ENCODE results near the gene SCAPER.
"Not testable (repeated sequence)": the region's sequence is repeated elsewhere in the genome, so short reads cannot be mapped to it uniquely, and the experiment has no call there.

SCAPER gene

DNA sequence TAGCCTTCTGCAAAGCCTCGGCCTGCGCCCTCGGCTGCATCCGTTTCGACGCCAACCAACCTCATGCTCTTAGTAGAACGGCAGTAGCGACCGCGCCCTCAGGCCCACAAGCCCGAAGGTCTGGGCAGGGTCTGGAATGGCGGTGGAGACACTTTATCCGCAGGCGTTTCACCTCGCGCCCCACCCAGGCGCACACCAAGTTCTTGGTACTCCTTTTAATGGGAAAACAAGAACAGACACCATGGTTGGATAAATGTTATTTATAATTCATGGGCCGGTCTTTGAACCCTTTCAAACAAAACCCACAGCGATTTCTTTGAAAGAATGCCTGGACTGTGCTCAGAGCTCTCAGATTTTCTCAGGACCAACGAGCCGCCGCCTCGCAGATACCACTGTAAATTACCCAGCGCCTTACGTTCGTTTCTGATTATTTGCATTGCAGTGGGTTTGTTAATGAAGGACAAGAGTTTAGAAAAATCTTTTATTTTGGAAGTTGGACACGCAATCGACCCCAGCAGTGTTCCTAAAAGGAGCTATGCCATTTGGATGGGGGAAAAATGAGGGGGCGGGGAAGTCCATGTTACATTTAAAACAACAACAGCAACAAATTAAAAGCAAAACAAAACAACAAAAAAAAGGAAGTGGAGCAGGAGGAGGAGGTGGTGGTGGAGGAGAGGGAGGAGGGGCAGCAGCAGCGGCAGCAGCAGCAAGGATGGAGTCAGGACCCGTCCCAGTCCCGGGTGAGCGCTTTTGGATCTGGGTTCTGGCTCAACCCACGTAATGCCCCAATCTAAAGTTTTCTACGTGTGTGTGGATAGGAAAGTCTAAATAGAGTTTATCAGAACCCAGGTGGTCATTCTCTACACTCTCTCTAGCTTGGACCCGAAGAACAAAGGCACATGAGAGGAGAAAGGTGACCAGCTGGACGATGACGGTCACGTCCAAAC is 569.6 kb downstream of the SCAPER start:
- no peak for DNase-seq

DNA sequence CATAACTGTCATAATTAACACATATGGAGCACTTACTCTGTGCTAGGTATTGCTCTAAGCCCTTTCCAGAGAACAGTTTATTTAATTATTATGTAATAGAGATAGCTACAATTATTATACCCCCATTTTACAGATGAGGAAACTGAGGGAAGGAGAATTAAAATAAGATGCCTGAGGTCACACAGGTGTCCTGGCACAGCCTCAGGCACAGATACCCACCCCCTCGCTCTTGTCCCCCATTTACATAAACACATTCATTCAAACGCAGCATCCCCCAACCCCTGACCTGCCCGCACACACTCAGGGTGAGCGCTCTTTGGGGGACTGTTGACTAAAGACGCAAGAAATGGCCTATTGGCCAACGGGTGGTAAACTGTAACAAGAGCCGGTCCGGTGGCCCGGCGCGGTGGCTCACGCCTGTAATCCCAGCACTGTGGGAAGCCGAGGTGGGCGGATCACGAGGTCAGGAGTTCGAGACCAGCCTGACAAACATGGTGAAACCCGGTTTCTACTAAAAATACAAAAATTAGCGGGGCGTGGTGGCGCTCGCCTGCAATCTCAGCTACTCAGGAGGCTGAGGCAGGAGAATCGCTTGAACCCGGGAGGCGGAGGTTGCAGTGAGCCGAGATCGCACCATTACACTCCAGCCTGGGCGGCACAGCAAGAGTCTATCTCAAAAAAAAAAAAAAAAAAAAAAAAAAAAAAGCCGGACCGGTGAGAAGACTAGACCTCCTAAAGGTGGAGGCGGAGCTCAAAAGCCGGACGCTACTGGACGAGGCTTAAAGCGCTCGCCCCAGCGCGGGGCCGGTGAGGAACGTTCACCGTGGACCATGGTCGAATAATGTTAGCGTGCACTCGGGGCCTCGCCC is 570.5 kb downstream of the SCAPER start:
- DNase-seq: no peak

DNA sequence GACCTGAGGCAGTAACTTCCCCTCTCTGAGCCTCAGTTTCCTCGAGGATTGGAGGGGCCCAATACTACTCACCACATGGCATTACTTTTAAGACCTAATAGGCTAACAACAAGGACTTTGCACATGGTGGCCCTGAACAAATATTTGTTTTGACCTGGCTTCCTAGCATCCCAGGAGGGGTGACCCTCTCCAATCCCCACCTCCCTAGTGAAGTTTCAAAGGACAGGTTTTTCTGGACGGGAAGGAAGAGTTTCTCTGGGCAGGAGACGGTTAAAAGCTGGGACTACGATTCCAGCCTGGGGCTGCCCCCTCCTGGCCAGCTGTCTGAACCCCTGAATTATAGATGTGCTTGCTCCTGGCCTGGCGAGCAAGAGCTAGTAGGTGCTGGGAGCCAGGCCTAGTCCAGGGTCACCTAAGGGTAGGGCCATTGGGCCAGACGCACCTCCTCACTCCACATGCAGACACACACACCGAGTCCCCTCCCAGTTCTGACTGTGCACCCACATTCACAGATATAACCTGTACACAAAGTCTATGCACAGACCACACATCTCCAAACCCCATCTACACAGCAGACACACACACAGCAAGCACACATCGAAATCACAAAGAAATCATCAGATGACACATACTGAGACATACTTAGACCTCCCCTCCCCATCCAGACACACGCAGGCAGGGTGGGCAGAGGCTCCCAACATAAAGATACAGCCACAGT is 571.3 kb downstream of the SCAPER start:
- DNase-seq: no peak

DNA sequence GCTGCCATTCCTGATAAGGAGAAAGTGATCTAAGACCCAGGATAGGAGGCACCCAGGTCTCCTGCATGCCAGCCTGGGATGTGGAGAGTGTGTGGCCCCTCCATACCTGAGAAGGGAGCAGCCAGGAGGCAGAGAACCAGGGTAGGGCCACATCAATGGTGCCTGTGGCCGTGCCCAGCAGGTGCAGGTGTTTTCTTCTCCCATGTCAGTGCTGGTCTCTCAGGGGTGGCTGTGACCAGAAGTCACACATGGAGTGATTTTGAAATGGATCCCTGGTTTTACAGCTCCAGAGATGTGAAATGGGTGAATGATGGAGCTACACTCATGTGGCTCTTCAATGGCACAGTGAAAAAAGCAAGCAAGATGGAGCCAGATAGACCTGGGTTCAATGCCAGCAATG is 571.8 kb downstream of the SCAPER start:
- DNase-seq: no peak

DNA sequence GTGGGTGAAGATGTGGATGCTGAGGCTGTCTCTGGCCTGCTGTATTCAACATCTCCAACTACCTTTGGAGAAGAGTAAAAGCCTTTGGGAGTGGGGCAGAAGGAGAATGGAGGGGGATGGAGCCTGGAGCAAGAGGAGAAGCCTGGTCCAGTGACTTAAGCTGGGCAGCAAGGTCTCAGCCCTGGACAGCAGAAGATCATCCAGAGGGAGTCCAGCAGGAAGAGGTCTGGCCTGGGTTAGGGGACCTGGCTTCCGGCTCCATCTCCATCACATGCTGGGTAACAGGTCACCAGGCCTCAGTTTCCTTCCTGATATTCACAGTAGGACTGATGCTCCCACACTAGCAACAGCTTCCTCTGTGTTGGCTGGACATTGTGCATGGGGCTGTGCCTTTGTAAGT is 572.3 kb downstream of the SCAPER start:
- DNase-seq: no peak

DNA sequence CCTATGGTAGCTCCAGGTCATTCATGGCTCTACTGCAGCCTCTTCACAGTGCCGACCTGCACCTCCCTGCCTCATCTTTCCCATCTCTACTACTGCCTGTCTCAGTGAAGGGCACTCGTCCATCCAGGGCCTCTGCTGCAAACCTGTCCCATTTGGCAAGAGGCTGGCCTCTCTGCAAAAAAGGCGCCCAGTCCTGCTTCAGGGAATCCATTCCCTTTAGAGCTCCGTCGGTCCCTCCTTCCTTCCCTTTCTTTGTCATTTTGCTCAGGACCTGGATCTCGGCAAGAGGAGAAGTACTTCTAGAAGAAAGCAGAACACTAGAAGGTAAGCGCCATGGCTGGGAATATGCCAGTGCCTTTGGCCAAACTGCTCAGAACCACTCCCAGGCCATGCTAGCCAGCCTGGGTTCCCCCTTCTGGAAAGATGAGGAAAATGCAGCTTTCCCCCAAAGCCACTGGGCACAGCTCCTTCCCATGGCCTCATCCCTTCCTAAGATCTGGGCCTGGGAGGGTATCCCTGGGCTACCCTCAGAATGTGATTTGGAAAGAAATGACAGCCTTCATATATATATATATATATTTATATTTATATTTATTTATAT is 575.0 kb downstream of the SCAPER start:
- DNase-seq: peak; percentile 37

DNA sequence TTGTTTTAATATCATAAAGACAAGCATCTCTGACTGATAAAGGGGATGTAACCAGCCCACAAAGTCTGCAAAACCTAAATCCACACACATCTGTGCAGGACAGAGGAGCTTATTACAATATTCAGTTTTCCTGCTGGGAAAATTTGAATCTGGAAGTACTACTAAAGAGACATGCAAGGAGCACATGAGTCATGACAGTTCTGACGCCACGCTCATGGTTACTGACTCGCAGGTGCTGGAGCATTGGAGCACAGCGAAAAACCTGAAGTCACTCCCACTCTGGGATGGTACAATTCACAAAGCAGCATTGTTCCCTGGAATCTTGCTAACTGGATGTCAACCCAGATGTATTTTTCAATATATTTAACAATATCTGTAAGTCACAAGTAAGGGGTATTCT is 576.2 kb downstream of the SCAPER start:
- no peak for DNase-seq

DNA sequence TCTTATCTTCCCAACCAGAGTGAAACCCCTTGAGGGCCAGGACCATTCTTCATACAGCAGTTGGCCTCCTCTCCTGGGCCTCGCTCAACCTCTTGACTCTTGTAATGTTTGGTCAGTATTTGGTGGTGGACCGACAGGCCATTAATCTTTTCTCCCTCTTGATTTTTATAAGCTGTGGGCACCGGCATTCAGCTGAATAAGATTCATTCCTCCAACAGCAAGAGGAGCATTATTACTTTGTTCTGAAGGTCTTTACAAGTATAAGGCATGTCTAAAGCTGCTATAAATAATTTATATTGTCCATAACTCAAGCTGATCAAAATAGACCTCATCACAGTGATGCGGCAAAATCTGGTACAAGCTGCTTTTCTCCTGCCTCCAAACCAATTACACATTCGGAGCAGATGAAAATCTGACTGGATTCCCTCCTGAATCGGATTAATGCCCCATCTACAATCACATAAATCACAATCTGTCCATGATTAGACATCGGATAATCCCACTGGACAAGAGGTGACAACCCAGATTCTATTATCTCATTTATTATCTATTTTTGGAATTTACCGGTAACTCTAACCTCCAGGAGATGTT is 576.9 kb downstream of the SCAPER start:
- DNase-seq: no peak

DNA sequence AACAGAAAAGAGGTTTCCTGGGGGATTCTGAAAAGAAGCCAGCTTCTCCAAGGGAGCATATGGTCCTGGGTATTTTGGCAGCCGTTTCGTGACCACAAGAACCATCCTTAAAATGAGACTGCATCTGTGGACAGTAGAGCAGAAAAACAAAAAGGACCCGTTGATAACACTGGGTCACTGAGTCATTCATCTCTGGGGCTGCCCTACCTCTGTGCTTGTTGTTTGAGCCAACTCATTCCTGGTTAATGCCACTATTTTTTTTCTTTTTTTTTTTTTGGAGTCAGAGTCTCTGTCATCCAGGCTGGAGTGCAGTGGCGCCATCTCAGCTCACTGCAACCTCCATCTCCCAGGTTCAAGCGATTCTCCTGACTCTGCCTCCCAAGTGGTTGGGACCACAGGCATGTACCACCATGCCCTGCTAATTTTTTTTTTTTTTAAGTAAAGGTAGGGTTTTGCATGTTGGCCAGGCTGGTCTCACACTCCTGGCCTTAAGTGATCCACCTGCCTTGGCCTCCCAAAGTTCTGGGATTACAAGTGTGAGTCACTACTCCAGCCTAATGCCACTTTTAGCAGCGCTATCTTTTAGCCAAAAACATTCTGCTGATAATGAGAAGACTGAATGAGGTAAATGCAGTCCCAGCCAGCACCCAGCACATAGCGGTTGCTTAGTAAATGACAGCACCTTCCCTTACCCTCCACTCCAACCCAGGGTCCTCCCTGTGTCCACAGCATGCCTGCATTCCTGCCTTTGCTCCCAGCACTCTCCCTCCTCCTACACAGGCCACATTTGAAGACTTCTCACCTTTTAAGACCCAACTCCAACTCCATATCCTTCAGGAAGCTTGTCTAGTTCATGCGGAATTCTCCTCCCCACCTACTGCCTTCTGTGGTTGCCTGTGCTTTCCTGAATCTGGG is 577.7 kb downstream of the SCAPER start:
- no peak for DNase-seq

DNA sequence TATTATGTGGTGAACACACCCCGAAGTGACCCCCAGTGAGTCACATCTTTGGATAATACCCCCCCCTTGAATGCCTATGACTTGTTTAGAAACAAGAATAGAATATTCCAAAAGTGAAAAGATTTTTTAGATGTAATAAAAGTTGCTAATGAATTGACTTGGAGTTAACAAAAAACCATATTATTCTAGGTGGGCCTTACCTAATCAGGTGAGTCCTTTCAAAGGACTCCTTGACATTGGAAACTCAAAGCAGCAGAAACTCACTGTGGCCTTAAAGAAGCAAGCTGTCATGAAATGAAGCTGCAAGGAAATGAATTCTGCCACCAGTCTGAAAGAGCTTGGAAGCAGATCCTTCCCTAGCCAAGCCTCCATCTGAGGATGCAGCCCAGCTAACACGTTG is 579.4 kb downstream of the SCAPER start:
- no peak for DNase-seq

DNA sequence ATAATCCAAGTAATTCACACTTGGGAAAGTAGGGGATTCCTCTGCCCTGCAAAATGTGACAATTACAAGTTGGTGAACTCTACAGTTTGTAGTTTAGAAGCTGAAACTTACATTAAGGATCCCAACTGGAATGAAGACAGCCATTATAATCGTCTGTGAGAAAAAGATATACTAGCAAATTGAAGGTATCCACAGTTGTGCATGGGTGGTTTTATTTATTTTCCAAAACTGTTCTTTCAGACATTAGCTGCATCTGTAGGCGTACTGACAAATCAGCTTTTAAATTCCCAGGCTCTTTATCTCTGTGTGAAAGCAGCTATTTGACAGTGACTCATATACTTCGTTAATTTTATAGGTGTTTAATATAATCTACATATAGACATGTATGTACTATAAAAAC is 581.1 kb downstream of the SCAPER start:
- DNase-seq: no peak

DNA sequence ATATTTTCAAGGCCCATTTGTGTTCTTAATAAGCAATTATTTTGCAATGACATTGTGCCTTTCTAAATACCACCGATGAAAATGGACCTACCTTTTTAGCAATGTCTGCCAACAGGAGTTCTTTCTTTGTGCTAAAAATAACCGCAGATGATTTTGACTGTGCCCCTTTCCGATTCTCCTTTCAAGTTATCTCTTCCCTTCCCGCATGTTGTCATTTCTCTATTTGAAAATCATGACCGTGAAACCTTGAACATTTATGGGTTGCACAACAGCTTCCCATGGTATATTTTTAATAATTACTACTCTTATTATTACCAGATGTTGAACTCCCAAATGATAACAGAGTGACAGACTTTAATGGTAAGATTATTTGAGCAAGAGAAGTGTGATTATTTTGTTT is 583.5 kb downstream of the SCAPER start:
- no peak for DNase-seq

DNA sequence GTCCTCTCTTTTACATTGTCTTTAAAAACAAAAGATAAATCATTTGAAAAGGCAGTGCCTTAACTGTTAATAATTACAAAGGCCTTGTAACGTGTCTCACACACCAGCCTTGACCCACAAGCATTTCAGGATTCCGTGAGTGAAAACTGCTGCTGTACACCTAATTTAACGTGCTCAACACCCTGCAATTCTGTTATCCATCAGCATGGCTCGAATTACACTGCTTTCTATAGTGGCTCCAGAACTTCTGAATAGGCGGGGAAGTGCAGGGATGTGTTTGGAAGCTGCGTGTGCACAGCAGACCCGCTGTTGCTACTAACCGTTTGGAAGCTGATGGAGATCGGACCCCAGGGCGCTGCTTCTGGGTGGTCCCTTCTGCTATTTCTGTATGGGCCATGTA is 584.0 kb downstream of the SCAPER start:
- DNase-seq: no peak

DNA sequence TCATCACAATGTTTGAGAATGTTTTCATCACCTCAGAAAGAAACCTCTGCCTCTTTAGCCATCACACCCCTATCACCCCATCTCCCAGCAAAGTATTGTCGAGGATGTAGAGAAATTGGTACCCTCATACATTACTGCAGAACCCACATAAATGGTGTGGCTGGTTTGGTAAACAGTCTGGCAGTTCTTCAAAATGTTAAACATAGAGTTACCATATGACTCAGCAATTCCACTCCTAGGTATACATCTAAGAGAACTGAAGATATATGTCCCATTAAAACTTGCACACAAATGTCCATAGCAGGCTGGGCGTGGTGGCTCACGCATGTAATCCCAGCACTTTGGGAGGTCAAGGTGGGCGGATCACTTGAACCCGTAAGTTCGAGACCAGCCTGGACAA is 585.1 kb downstream of the SCAPER start:
- DNase-seq: no peak

DNA sequence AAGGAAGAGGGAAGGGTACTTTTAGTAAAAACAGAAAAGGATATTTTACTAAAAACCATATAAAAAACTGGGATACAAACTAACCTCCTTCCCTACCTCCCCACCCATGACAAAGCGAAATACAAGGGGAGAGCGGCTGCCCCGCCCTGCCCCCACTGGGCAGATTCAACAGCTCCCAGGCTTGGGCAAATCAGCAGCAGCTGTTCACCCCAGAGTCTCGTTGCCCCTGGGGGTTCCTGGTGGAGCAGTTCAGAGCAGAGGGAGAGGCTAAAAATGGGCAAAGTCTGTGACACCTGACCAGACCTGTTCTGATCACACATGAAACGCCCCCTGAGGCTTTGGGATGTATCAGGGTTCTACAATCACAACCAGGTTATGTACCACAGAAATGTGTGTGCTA is 591.4 kb downstream of the SCAPER start:
- DNase-seq: no peak

DNA sequence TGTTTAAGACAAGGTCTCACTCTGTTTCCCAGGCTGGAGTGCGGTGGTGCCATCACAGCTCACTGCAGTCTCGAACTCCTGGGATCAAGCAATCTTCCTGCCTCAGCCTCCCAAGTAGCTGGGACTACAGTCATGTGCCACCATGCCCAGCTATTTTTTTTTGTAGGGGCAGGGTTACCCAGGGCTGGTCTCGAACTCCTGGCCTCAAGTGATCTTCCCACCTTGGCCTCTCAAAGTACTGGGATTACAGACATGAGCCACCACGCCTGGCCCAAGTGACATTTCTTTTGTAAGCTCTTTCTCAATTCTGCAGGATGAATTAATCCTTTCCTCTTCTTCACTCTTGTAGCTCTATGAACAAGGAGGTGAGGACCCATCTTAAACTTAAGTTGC is 592.0 kb downstream of the SCAPER start:
- DNase-seq: not testable (repeated sequence)

DNA sequence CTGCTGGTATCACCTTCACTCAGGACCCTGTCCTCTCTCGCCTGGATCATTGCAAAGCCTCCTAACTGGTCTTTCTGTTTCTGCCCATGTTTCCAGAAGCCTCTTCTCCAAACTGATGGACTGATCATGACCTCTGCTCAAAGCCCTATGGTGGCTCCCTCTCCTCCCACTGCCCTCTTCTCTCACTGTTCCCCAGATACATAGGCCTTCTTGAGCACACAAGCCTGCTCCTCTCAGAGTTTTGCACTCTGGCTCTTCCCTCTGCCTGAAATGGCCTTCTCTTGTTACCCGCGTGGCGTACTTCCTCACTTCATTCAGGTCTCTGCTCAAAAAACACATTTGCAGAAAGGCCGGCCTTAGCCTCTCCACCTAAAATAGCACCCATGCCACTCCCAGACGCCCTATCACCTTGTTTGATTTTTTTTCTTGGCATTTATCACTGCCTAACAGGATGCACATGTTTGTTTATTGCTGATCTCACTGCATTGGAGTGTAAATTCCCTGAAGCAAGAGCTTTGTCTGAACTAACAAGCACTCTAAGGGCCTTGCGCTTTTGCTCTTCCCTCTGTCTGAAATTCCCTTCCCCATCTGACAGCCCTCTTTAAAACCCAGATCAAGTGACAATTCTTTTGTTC is 592.5 kb downstream of the SCAPER start:
- peak; percentile 7 for DNase-seq

DNA sequence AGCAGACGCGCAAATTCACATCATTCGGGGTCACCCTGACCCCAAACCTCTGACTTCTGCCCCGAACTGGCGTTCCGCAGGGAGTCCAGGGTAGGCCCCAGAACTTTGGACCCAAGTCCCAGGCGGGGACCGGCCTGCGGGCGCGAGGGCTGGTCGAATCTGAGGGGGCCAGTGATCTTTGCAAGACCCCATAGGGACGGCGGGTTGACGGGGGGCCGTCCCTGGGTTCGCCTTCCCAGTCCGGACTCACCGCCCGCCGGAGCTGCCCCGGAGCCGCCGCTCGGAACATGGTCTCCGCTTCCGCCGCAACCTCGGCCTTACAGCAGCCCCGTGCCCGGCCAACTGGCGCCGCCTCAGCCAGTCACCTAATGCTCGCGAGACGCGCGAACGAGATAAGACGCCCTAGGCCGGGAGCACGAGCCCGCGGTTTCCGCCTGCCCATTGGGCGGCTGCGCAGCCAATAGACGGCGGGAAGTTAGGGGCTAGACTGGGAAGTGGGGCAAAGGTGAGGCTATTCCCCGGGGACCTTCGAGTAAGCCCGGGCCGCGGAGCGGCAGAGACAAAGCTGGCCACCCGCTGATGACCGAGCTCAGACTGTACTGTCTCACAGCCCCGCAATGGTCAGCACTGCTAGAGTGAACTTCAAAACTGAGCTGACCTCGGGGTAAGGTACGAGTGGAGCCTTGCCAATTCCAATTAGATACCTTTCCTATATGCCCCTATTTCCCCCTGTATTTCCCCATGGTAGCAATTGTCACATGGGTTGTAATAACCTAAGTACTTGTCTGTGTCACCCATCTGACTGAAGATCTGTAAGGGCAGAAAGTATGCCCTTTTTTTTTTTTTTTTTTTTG is 593.8 kb downstream of the SCAPER start, which contains the start of gene ETFA:
ETFA (minus strand) TSS at position 370 of the 854 bp plus-strand sequence; CDS start at position 289, 81 bp downstream.
- peak; percentile 97 for DNase-seq

DNA sequence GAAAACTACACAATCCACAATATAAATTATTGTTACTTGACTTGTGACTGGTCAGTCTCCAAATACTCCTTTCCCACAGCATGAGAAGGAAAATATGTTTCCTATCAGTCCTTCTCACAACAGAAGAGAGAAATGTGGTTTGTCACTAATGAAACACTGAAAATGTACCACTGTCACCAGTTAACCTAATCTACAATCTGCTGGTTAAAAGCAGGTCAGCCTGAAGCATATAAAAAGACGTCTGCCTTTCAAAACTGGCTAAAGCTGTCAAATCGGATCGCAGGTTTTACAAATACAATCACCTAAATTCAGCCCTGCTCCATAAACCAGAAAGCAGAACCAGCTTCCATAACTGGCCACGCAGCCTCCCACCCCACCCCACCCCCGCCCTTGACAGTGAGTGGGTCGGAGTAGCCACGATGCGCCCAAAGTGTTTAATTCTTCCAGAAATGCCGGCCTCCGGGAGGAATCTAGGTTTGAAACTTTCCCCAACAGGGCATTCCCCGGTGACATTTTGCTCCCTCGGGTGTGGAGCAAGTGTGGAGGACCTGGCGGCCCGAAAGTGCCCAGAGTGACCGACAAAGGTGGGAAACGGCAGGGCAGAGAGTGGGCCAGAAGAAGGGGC is 594.6 kb downstream of the SCAPER start:
- DNase-seq: peak; percentile 14
